ENCODE data around the gene OSGIN1. TPM values are rescaled to one million over a fixed set of nuclear protein-coding genes. Genes with fewer than 3 reads are reported as not detected.

Gene OSGIN1
- total RNA-seq, 2 experiments from 2014 or later, result 2.1 to 2.6 TPM

- peaks cover 10 to 20% of the 10 kb centered on the region in 2 experiments for H3K27me3 ChIP-seq (ENCODE audit: control insufficient read depth in 1 of 2, insufficient read depth in 2 of 2, low read length in 2 of 2)
- Mint-ChIP-seq H3K27ac (no peak overlapping the region), H3K36me3 (ENCODE audit: low read depth) (no peaks in the 10 kb centered on the region), H3K9me3 (no peaks in the 10 kb centered on the region), H3K27me3 (peaks cover 21% of the 10 kb centered on the region), H3K4me1 (ENCODE audit: low read depth) (no peaks in the 10 kb centered on the region), H3K4me3 (no peak overlapping the region)
- DNase-seq (no peak), ATAC-seq (ENCODE audit: poor library complexity) (no peak)
- ChIA-PET CTCF (interaction anchor here (0.5 kb wide), 1 partner anchor 191 kb away, joined by 3 read pairs; no protein-coding TSS in a partner anchor), POLR2A (no interaction called here)
- no peaks in the 10 kb centered on the region for H3K36me3 ChIP-seq (ENCODE audit: insufficient read depth, low read length)
- TF ChIP-seq, protein P1, sequence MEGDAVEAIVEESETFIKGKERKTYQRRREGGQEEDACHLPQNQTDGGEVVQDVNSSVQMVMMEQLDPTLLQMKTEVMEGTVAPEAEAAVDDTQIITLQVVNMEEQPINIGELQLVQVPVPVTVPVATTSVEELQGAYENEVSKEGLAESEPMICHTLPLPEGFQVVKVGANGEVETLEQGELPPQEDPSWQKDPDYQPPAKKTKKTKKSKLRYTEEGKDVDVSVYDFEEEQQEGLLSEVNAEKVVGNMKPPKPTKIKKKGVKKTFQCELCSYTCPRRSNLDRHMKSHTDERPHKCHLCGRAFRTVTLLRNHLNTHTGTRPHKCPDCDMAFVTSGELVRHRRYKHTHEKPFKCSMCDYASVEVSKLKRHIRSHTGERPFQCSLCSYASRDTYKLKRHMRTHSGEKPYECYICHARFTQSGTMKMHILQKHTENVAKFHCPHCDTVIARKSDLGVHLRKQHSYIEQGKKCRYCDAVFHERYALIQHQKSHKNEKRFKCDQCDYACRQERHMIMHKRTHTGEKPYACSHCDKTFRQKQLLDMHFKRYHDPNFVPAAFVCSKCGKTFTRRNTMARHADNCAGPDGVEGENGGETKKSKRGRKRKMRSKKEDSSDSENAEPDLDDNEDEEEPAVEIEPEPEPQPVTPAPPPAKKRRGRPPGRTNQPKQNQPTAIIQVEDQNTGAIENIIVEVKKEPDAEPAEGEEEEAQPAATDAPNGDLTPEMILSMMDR (IDR thresholded peaks at IDR 0.05), result no peak
- intact Hi-C loops (cut with DNase I, micrococcal nuclease), result no loop called here
- H3K27ac ChIP-seq (ENCODE audit: low read depth in 1 of 2, low read length in 2 of 2), result no peak overlapping the region
- no peaks in the 10 kb centered on the region for H3K4me1 ChIP-seq (ENCODE audit: insufficient read depth, low read length)
- no peak overlapping the region for H3K4me3 ChIP-seq (ENCODE audit: low read length)
- H3K9me3 ChIP-seq (ENCODE audit: control insufficient read depth in 1 of 2, insufficient read depth in 1 of 2, low read length in 2 of 2), result peaks cover 0 to 11% of the 10 kb centered on the region in 2 experiments
Observed at GRCh38 chr16:83965444-83966152, 12.6 kb downstream of the OSGIN1 start.

DNA sequence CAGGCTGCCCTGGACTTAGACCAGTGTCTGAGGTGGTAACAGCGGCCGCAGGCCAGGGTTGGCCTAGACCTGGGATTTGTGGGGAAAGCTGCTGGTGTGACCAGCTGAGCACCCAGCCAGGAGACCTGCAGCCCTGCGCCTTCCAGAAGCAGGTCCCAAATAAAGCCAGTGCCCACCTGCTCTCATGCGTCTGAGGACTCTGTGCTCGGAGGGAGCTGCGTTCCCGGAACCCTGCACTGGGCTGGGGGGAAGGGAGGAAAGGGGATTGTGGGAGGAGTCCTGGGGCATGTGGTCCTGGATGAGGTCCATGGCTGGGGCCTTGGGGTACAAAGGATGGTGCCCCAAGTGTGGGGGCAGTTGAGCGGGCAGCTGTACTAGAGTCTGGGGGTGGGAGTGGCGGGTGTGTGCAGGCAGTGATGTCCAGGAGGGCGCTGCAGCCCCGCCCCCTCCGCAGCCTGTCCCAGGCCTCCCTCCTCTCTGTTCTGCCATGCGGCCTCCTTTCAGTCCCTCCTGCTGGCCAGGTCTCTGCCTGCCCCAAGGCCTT is 13.2 kb downstream of the OSGIN1 start:
- H3K36me3 Mint-ChIP-seq (ENCODE audit: low read depth), result no peaks in the 10 kb centered on the region
- no peak overlapping the region for H3K4me3 ChIP-seq (ENCODE audit: low read length)
- H3K4me1 ChIP-seq (ENCODE audit: insufficient read depth, low read length), result no peaks in the 10 kb centered on the region
- peaks cover 0 to 11% of the 10 kb centered on the region in 2 experiments for H3K9me3 ChIP-seq (ENCODE audit: control insufficient read depth in 1 of 2, insufficient read depth in 1 of 2, low read length in 2 of 2)
- peaks cover 10 to 21% of the 10 kb centered on the region in 2 experiments for H3K27me3 ChIP-seq (ENCODE audit: control insufficient read depth in 1 of 2, insufficient read depth in 2 of 2, low read length in 2 of 2)
- peaks cover 21% of the 10 kb centered on the region for H3K27me3 Mint-ChIP-seq
- H3K27ac Mint-ChIP-seq, result no peak overlapping the region
- no peaks in the 10 kb centered on the region for H3K4me1 Mint-ChIP-seq (ENCODE audit: low read depth)
- ATAC-seq (ENCODE audit: poor library complexity) (no peak), DNase-seq (no peak)
- CTCF ChIA-PET, result no interaction called here
- H3K9me3 Mint-ChIP-seq, result no peaks in the 10 kb centered on the region
- no peak overlapping the region for H3K4me3 Mint-ChIP-seq
- TF ChIP-seq, protein P1 (IDR thresholded peaks at IDR 0.05), result no peak
- POLR2A ChIA-PET, result no interaction called here
- H3K36me3 ChIP-seq (ENCODE audit: insufficient read depth, low read length), result no peaks in the 10 kb centered on the region
- H3K27ac ChIP-seq (ENCODE audit: low read depth in 1 of 2, low read length in 2 of 2), result no peak overlapping the region
- intact Hi-C loops (cut with DNase I, micrococcal nuclease), result no loop called here

- ATAC-seq (ENCODE audit: poor library complexity), result no peak
- H3K9me3 Mint-ChIP-seq, result no peaks in the 10 kb centered on the region
Observed at GRCh38 chr16:83967091-83967490, 14.1 kb downstream of the OSGIN1 start.

More at GRCh38 chr16:83967091-83967490, 14.1 kb downstream of the OSGIN1 start:
- no peaks in the 10 kb centered on the region for H3K36me3 ChIP-seq (ENCODE audit: insufficient read depth, low read length)
- H3K4me1 ChIP-seq (ENCODE audit: insufficient read depth, low read length), result no peaks in the 10 kb centered on the region
- no peak overlapping the region for H3K27ac ChIP-seq (ENCODE audit: low read depth in 1 of 2, low read length in 2 of 2)
- H3K27me3 ChIP-seq (ENCODE audit: control insufficient read depth in 1 of 2, insufficient read depth in 2 of 2, low read length in 2 of 2), result peaks cover 10 to 23% of the 10 kb centered on the region in 2 experiments
- ChIA-PET POLR2A (no interaction called here), CTCF (no interaction called here)
- peaks cover 0 to 11% of the 10 kb centered on the region in 2 experiments for H3K9me3 ChIP-seq (ENCODE audit: control insufficient read depth in 1 of 2, insufficient read depth in 1 of 2, low read length in 2 of 2)
- Mint-ChIP-seq H3K4me1 (ENCODE audit: low read depth) (no peaks in the 10 kb centered on the region), H3K27me3 (peaks cover 21% of the 10 kb centered on the region), H3K27ac (no peak overlapping the region), H3K36me3 (ENCODE audit: low read depth) (no peaks in the 10 kb centered on the region), H3K4me3 (no peak overlapping the region)
- TF ChIP-seq, protein P1 (IDR thresholded peaks at IDR 0.05), result no peak
- intact Hi-C loops (cut with DNase I, micrococcal nuclease), result no loop called here
- no peak for DNase-seq
- H3K4me3 ChIP-seq (ENCODE audit: low read length), result no peak overlapping the region
